ENCODE results near the gene BCAM. TPM values are rescaled to one million over a fixed set of nuclear protein-coding genes. Genes with fewer than 3 reads are reported as not detected.

The BCAM gene
- total RNA-seq, 1 donor = 4.3 TPM

DNA sequence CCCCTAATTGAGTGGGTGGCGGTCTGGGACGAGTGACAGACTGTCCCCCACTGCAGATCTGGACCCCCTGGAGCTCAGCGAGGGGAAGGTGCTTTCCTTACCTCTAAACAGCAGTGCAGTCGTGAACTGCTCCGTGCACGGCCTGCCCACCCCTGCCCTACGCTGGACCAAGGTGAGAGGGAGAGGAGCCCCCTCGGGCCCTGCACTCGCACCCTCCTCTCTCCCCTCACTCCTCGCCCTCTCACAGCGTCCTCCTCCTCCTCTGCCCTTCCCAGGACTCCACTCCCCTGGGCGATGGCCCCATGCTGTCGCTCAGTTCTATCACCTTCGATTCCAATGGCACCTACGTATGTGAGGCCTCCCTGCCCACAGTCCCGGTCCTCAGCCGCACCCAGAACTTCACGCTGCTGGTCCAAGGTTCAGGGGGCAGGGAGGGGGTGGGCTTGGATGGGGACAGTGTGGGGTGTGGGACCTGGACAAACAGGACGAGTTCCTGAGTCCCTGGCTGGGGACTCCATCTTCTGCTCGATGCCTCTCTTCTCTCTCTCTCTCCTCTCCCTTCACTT lies 9.6 kb downstream of the BCAM start:
- Histone ChIP-seq H3K4me2 (ENCODE audit: insufficient read depth, low read length) (no peak overlapping the region), H3K27me3 (ENCODE audit: insufficient read depth, low read length) (peaks cover 4% of the 10 kb centered on the region), H3K36me3 (ENCODE audit: insufficient read depth, low read length) (no peaks in the 10 kb centered on the region), H3K4me3 (ENCODE audit: insufficient read depth, low read length) (no peak overlapping the region), H3K79me2 (ENCODE audit: insufficient read depth, low read length) (no peaks in the 10 kb centered on the region), H3K4me1 (ENCODE audit: insufficient read depth, low read length) (no peaks in the 10 kb centered on the region), H2AFZ (ENCODE audit: low read length) (no peak overlapping the region), H3K27ac (ENCODE audit: low read depth, low read length) (no peak overlapping the region), H3K9me3 (ENCODE audit: low read depth, low read length) (no peaks in the 10 kb centered on the region), H4K20me1 (ENCODE audit: insufficient read depth, low read length) (no peaks in the 10 kb centered on the region)
- TF ChIP-seq, protein P1, sequence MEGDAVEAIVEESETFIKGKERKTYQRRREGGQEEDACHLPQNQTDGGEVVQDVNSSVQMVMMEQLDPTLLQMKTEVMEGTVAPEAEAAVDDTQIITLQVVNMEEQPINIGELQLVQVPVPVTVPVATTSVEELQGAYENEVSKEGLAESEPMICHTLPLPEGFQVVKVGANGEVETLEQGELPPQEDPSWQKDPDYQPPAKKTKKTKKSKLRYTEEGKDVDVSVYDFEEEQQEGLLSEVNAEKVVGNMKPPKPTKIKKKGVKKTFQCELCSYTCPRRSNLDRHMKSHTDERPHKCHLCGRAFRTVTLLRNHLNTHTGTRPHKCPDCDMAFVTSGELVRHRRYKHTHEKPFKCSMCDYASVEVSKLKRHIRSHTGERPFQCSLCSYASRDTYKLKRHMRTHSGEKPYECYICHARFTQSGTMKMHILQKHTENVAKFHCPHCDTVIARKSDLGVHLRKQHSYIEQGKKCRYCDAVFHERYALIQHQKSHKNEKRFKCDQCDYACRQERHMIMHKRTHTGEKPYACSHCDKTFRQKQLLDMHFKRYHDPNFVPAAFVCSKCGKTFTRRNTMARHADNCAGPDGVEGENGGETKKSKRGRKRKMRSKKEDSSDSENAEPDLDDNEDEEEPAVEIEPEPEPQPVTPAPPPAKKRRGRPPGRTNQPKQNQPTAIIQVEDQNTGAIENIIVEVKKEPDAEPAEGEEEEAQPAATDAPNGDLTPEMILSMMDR (IDR thresholded peaks at IDR 0.05; ENCODE audit: extremely low read depth, low read depth, low read length) = no peak
- peak; percentile 58 for DNase-seq (ENCODE audit: insufficient read length, low spot score, missing footprints)

DNA sequence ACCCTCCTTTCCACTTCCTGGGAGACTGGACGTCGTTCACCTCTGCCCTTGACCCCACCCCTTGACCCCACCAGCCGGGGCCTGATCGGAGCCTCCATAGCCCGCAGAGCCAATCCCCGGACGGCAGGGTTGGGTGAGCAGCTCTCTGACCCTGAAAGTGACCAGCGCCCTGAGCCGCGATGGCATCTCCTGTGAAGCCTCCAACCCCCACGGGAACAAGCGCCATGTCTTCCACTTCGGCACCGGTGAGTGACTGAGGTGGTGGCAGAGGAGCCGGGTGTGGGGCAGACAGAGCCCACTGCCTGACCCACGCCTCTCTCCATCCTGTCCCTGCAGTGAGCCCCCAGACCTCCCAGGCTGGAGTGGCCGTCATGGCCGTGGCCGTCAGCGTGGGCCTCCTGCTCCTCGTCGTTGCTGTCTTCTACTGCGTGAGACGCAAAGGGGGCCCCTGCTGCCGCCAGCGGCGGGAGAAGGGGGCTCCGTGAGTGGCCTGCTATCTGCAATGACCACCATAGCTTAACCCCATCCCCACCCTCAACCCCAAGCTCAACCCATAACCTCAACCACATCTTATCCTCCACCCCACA lies 10.4 kb downstream of the BCAM start:
- H3K27me3 ChIP-seq (ENCODE audit: insufficient read depth, low read length) = peaks cover 5% of the 10 kb centered on the region
- H3K4me3 ChIP-seq (ENCODE audit: insufficient read depth, low read length) = no peak overlapping the region
- H3K36me3 ChIP-seq (ENCODE audit: insufficient read depth, low read length) = no peaks in the 10 kb centered on the region
- H3K27ac ChIP-seq (ENCODE audit: low read depth, low read length) = no peak overlapping the region
- no peaks in the 10 kb centered on the region for H3K9me3 ChIP-seq (ENCODE audit: low read depth, low read length)
- H3K4me2 ChIP-seq (ENCODE audit: insufficient read depth, low read length) = no peak overlapping the region
- H4K20me1 ChIP-seq (ENCODE audit: insufficient read depth, low read length) = no peaks in the 10 kb centered on the region
- peak; percentile 38 for DNase-seq (ENCODE audit: insufficient read length, low spot score, missing footprints)
- H3K4me1 ChIP-seq (ENCODE audit: insufficient read depth, low read length) = no peaks in the 10 kb centered on the region
- H2AFZ ChIP-seq (ENCODE audit: low read length) = no peak overlapping the region
- no peaks in the 10 kb centered on the region for H3K79me2 ChIP-seq (ENCODE audit: insufficient read depth, low read length)
- TF ChIP-seq, protein P1 (IDR thresholded peaks at IDR 0.05; ENCODE audit: extremely low read depth, low read depth, low read length) = no peak

DNA sequence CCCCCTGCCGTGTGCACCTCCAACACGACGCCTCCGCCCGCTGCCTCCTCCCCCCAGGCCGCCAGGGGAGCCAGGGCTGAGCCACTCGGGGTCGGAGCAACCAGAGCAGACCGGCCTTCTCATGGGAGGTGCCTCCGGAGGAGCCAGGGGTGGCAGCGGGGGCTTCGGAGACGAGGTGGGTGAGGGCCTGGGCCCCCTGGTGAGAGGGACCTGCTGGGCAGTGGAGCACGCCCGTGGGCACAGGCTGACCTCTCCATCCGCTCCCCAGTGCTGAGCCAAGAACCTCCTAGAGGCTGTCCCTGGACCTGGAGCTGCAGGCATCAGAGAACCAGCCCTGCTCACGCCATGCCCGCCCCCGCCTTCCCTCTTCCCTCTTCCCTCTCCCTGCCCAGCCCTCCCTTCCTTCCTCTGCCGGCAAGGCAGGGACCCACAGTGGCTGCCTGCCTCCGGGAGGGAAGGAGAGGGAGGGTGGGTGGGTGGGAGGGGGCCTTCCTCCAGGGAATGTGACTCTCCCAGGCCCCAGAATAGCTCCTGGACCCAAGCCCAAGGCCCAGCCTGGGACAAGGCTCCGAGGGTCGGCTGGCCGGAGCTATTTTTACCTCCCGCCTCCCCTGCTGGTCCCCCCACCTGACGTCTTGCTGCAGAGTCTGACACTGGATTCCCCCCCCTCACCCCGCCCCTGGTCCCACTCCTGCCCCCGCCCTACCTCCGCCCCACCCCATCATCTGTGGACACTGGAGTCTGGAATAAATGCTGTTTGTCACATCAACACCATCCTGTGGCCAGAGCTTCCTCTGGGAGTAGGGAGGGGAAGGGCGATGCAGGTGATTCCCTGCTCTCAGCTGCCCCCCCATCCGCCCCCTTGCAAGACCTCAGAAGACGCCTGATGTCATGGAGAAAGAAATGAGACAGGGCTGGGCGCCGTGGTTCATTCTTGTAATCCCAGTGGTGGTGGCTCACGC lies 12.0 kb downstream of the BCAM start:
- Histone ChIP-seq H3K9me3 (ENCODE audit: low read depth, low read length) (no peaks in the 10 kb centered on the region), H4K20me1 (ENCODE audit: insufficient read depth, low read length) (no peaks in the 10 kb centered on the region), H3K4me1 (ENCODE audit: insufficient read depth, low read length) (no peaks in the 10 kb centered on the region), H3K27me3 (ENCODE audit: insufficient read depth, low read length) (peaks cover 5% of the 10 kb centered on the region), H3K79me2 (ENCODE audit: insufficient read depth, low read length) (no peaks in the 10 kb centered on the region), H3K4me3 (ENCODE audit: insufficient read depth, low read length) (no peak overlapping the region), H3K36me3 (ENCODE audit: insufficient read depth, low read length) (no peaks in the 10 kb centered on the region), H3K4me2 (ENCODE audit: insufficient read depth, low read length) (no peak overlapping the region), H3K27ac (ENCODE audit: low read depth, low read length) (no peak overlapping the region), H2AFZ (ENCODE audit: low read length) (no peak overlapping the region)
- peak; percentile 90 for DNase-seq (ENCODE audit: insufficient read length, low spot score, missing footprints)
- TF ChIP-seq, protein P1 (IDR thresholded peaks at IDR 0.05; ENCODE audit: extremely low read depth, low read depth, low read length) = no peak

DNA sequence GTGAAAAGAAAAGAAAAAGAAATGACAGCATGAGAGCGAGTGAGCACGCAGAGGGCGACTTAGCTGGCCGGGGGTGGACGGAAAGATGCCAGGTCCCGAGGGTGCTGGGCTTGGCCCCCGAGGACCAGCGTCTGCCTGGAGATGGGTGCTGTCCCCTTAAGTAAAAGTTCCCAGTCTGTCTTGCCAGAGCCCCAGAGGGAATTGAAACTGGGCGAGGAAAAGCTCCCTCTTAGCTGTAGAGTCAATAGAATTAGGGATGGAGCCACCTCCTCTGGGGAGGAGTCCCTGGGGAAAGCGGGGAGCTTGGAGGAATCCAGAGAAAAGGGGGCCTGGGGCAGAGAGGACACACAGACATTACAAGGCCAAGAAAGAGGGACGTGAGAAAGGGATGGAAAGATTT lies 13.3 kb downstream of the BCAM start:
- peaks cover 5% of the 10 kb centered on the region for H3K27me3 ChIP-seq (ENCODE audit: insufficient read depth, low read length)
- peak; percentile 71 for DNase-seq (ENCODE audit: insufficient read length, low spot score, missing footprints)
- H3K4me2 ChIP-seq (ENCODE audit: insufficient read depth, low read length) = no peak overlapping the region
- no peaks in the 10 kb centered on the region for H3K79me2 ChIP-seq (ENCODE audit: insufficient read depth, low read length)
- H3K27ac ChIP-seq (ENCODE audit: low read depth, low read length) = no peak overlapping the region
- no peak overlapping the region for H3K4me3 ChIP-seq (ENCODE audit: insufficient read depth, low read length)
- TF ChIP-seq, protein P1 (IDR thresholded peaks at IDR 0.05; ENCODE audit: extremely low read depth, low read depth, low read length) = no peak
- no peak overlapping the region for H2AFZ ChIP-seq (ENCODE audit: low read length)
- no peaks in the 10 kb centered on the region for H3K9me3 ChIP-seq (ENCODE audit: low read depth, low read length)
- no peaks in the 10 kb centered on the region for H4K20me1 ChIP-seq (ENCODE audit: insufficient read depth, low read length)
- no peaks in the 10 kb centered on the region for H3K36me3 ChIP-seq (ENCODE audit: insufficient read depth, low read length)
- H3K4me1 ChIP-seq (ENCODE audit: insufficient read depth, low read length) = no peaks in the 10 kb centered on the region

All from osteoblast (primary cell).